CD4-positive, alpha-beta T cell treated with Interleukin-10 for 1 hour (primary cell): Measurements from ENCODE around the gene SCFD2.

Experiments used
- DNase-seq: peaks from one replicate; pipeline ENCODE4 v3.0.0-alpha.2; 2020

Gene SCFD2

DNA sequence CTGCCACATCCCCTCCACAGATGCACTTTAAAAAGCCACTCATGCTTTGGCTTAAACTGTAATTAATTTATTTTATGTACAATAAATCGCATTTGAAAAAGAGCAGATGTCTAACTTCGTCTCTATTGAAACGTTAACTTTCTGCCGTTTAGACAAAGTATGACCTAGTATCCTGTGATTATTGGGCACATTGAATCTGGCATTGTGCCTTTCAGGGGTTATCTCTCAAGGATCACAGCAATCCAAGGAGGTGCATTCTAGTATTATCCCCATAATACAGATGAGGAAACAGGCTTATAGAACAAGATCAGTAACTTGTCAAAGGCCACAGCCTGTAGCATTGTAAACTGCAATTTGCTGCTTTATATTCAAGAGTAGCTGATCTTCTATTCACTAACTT lies 499.1 kb downstream of the SCFD2 start:
- no peak for DNase-seq

DNA sequence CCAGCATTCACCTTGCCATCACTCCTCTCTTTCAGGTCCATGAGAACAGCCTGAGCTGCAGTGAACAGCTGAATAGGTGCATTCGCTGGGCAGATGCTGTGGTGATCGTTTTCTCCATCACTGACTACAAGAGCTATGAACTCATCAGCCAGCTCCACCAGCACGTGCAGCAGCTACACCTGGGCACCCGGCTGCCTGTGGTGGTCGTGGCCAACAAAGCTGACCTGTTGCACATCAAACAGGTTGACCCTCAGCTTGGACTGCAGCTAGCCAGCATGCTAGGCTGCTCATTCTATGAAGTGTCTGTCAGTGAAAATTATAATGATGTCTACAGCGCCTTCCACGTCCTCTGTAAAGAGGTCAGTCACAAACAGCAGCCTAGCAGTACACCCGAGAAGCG lies 500.6 kb downstream of the SCFD2 start:
- no peak for DNase-seq

DNA sequence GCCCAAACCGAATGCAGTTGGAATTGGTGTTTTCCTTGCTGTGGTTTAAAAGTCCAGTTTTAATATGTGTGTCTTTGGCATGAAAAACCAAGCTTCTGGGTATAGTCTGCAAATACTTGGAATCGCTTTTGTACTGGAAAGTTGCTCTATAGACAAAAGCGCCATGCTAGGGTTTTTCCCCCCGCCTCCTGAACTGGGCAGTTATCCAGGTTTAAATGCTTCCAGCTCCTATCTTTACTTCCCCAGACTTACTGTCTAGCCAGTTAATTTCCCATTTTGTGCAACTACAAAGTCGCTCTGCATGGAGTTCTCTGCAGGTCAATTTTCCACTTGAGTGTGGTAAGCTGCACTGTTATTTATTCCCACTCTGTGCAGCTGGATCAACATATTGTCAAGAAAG lies 501.1 kb downstream of the SCFD2 start:
- no peak for DNase-seq

DNA sequence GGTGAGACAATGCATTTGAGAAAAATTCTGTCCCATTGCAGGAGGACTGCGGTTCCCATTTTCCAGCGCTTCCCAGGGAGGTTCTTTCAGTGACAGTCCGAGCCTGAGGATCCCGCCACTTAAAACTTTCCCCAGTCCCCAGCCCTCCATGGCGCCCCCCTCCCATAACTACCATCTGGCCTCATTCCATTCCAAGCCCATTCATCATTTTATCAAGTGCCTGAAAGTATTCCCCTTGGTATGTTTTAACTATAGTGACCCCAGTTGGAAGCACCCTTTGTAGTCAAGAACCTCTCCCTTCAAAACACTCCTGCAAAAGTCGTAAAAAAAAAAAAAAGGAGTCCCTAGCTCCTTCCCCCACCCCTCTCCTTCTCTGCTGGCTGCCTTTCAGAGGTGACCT lies 502.5 kb downstream of the SCFD2 start:
- DNase-seq = no peak

DNA sequence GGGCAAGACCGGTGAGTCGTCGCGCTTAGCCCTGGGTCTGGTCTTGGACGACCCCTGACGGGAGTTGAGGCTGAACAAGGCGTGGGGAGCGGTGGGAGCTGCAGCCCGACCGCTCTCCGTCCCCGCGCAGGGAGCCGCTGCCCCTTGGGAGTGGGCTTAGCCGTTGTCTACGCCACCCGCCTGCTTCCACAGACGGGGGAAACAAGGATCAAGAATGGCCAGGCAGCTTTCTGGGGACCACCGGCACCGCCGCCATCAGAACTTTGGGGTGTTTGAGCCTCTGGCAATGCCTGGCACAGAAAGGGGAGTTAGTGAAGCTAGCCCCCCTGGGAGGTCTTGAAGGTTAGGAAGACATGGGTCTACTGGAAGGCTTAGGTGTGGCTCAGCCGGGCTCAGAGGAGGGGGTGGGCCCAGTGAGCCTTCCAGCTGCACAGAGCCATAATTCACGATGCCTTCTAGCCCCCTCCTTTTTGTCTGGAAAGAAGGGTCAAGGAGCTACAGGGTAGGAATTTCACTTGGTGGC lies 503.2 kb downstream of the SCFD2 start:
- DNase-seq = no peak

DNA sequence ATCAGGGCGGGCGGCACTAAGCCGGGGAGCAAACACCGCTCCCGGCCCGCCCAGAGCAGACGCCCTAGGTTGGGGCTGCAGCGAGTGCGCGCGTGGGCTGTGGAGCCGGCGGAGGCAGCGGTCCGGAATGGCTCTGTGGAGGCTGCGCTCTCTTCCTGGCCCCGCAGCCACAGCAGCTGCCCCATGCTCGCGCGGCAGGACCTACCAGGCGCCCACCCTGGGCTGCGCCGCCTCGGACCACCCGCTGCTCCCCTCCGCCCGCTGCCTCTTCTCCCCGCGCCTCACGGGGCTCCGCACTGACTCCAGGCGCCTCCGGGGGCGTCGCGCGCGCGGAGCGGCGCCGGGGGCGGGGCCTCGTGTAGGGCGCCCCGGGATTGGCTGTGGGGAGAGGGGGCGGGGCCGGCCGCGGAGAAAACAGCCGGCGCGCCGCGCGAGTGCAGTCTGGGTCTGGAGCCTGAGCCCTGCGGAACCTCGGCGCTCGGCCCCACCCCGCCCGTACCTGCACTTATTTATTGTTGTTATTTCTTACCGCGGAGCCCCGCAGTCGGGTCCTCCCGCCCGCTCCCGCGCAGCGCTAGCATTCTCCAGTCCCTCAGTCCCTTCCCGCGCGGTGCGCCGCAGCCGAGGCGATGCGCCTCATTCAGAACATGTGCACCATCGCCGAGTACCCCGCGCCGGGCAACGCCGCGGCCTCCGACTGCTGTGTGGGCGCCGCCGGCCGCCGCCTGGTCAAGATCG lies 503.8 kb downstream of the SCFD2 start, which contains the start of gene RASL11B:
Gene RASL11B, plus strand, starts transcription at position 439 of the 738 bp plus-strand sequence. Its CDS starts 191 bp downstream, at position 630.
- peak; percentile 86 for DNase-seq

DNA sequence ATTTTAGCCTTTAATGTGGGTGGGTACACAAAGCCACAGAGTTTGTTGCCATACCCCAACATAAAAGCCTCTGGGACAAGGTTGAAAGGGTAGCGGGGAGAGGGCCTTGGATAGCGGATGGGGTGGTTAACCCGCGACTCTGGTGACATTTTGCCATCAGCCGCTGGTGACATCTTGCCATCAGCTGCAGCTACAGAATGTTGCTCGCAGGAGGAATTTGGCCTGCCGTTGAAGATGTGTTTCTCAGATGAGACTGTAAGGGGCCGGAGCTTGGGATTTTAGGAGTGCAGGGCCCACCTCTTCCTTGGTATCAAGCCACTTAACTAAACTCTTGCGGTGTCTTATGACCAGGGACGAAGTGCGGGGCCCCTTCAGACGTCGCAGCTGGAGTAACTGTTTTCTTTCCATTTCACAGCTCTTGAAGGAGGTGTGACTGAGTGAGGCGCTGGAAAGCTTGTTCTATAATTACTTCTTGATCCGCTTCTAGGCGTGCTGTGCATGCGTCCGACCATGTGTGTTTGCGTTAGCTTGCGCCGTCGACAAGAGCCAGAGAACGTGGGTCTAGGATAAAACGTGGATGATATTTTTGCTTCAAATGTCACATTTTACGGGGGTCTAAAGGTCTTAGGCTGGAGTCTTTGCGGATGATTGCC lies 504.6 kb downstream of the SCFD2 start:
- DNase-seq = no peak

DNA sequence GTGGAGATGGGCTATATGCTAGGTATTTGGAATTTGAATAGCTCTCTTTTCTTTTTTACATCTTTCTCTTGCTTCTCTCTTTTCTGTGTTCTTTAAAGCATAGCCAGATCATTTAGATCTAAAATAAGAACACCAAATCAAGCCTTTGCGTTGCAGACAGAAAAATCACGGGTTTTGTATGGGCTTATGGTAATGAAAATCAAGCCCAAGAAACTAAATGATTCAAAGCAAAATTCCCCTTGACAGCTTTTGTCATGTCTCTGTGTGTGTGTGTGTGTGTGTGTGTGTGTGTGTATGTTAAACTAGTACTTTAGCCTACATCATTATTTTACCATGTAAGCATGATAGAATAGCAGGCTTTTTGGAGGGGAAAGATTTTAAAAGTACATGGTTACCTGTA lies 505.5 kb downstream of the SCFD2 start:
- no peak for DNase-seq

DNA sequence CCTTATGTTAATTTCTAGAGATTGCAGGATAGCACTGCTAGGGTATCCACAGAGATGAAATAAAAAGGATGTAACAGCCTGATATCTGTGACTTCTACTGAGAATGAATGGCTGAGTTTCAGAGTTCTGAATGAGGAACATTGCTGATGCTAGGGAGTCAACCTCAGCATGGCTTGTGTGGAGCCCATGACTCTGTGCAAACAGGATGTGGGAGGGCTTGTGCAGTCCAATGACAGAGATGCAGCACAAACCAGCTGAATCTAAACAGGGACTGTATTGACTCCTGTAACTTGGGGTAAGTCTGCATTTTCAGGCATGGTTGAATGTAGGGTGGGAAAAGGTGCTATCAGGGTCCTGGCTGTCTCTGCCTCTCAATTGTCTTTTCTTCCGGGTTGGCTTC lies 509.1 kb downstream of the SCFD2 start:
- DNase-seq = no peak

DNA sequence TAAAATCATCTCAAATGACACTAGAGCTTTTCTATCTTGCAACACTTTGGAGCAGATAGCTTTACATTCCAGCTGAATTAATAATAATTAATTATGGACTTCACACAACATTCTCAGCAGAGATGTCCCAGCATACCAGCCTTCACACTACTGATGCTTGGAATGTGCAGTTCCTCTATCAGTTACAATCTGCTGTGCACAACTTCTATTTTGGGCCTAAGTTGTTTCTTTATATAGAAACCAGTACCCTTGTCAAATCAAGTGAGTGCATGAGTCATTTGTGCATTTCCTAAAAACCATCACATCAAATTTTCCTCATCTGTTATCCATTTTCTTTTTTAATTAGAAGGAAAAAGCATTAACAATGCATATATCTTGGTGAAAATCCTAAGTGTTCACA lies 512.5 kb downstream of the SCFD2 start:
- DNase-seq = no peak

DNA sequence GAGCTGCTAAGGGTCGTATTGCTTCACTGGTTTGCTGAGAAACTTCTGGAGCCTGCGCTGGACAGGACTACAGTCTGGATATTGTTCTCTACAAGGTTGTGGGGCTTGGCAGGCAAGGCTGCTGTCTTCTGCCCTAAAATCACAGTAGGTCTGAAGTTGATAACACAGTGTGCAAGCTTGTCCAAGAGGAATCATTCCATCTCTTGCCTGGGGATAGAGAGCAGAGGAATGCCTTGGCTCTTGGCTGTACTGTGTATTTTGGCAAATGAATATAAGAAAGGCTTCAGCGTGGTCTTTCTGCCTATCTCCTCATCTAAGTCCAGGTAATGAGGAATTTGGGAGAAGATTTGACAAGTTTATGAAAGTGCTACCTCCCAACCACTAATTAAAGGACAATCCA lies 513.1 kb downstream of the SCFD2 start:
- no peak for DNase-seq

DNA sequence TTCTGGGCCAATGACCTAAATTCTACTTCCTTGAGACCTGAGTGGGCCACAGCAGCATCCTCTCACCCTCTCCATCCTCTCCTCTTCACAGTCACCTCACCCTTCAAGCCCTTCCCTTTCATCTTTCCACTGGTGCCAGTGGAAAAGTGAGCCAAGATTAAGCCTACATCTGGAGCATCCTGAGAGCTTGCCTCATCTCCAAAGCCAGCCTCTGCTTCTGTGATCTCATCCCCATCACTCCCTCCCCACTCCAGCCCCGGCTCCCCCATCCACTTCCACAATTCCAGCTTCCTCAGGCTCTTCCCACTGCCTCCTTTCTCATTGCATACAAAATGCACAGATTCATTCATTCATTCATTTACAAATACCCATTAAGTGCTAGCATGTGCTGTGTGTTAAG lies 513.8 kb downstream of the SCFD2 start:
- no peak for DNase-seq

DNA sequence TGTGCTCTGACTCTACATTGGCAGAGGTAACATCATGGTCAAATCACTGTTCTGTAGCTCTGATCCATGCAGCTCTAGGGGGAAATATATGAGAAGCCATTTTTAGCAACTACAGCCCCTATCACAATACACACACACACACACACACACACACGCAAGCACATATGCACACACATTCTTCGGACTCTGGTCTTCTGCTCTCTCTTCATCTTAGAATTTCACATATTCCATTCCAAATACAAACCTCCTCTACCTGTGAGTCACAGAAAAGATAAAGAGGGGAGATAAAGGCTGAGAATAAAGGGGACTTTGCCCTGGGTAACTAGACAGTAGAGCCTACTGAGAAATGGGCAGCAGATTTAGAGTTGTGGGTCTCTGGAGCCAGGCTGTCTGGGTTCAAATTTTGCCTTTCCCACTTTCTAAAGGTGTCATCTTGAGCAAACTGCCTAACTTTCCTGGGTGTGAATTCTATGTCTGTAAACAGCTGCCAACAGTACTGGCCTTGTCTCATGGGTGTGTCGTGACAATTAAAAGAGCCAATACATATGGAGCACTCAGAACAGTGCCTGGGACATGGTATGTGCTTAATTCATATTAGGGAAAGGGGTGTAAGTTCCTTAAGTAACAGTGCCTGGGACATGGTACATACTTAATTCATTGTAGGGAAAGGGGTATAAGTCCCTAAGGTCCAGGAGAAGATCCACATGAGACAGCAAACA lies 515.3 kb downstream of the SCFD2 start:
- DNase-seq = no peak

DNA sequence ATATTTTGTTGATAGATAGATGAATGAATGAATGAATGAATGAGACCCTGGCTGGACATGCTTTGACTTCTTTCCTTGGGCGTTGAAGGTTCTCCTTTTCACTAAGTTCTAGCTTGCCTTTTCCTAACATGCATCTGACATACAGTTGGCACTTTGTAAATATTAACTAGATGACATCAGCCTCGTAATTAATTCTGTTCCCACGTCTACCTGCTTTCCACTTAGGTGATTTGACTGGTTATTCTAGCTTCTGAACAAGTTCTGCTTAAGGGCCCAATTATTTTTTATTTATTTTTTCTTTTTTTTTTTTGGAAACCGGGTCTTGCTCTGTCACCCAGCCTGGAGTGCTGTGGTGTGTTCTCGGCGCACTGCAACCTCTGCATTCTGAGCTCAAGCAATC lies 517.6 kb downstream of the SCFD2 start:
- DNase-seq = no peak

DNA sequence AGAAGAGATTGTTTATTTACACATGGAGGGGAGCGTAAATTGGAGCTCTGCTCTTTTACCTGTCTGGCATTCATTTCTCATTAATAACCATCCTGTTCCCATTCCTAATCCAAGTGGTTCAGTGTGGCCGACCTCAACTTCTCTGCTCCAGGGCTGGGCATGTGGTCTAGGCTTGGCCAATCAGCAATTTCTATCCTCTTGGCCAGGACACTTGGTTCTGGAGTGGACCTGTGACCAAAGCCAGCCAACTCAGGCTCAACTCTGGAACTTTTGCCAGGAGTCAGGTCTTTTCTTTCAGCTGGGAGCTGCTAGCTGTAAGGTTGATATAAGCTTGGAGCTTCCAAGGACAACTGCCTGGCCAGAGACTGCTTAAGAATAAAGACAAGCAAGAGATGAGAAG lies 519.4 kb downstream of the SCFD2 start:
- DNase-seq = no peak

DNA sequence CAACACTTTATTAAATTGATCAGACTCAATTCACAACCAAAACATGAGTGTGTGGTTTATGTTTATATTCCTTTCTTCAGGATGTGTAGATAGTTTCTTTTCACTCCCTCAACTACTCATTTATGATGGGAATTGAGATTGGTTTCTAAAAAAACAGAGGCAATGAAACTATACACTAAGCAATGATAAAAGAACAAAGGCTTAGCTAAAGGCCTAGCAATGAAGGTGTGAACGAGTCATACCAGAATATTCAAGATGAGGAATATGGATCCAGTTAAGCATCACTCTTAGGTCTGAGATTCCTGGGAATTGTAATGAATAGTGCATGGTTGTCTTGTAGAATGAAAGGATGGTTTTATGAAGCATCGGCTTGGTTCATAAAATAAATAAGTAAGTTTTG lies 521.3 kb downstream of the SCFD2 start:
- no peak for DNase-seq

DNA sequence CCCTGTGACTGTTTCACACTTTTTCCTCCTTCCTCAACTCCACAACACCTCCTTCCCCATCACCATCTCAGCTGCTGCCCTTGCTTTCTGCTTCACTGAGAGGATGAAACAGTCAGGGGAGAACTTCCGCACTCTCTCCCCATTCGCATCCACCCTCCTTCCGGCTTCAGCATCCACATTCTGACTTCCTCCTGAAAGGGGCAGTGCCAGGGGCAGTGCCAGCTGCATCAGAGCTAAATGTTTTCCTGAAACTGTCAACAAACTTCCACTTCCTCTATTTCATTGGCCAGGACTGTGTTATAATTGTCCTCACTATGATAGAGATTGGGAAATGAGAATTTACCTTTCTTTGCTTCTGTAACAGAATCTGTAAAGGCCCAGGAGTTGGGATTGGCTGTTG lies 521.9 kb downstream of the SCFD2 start:
- DNase-seq = peak; percentile 16

DNA sequence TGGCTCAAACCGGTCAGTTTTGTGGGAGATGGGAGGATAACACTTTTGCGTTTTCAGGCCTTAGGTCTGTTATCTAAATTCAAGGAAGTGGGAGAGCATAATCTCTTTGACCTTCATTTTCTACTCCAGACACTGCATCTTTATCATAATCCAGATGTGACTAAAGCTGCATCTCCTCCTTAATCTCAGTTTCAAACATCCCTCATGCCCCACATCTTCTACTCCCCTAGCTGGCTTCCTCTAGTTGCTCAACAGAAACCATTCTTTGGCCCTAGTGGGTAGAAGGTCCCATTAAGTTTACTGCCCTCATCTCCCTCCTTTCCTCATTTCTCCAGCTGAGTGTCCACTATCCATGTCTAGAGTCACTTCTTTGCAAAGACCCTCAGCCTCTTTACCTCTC lies 522.5 kb downstream of the SCFD2 start:
- no peak for DNase-seq

DNA sequence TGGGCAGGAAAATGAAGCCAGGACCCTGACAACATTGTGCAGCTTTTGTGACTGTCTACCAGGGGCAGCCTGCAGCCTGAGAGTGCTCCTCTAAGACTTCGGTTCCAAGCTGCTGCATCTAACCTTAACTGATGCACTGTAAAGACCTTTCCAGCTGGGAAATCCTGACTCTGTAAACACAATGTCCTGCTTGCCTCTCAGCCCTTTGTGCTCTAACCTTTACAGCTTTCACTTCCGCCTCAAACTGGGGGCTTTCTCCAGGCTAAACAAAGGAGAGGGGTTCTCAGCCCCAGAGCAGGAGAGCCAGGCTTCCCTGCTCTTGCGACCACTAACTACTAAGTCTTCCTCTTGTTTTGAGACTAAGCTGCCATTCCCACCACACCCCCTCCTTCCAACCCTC lies 523.1 kb downstream of the SCFD2 start:
- DNase-seq = no peak

DNA sequence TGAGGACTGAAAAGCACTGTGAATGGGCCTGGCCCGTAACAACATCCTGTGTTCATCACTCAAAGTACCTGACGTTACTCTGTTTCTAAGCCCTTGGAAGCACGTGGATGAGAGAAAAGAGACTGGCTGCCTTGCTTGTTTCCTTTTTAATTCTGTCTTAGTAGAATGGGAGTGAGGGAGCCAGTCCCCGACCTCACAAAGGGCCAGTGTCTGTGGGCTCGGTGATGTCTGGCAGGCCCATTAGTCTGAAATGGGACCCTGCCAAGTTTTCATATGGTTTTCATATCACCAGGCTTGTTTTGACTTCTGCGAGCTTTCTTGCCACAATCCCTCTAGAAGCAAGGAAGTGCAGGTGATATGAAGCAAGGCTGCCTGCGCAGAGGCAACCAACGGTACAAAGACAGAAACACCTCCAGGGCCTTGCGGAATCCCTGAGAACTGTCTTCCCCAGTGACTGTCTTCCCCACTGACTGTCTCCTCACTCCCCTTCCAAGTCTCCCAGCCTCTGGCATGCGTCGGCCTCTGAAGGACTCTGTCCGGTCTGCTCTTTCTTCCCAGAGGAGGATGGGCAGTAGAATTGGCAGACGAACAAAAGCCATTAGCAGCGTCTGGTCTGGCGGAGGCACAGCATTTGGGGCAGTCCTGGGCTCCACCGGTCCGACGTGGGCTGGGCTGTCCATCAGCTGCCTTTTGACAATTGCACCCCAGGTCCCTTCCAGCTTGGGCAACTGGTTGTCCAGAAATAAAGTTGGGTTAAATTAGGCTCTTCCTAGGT lies 524.0 kb downstream of the SCFD2 start:
- DNase-seq = no peak

DNA sequence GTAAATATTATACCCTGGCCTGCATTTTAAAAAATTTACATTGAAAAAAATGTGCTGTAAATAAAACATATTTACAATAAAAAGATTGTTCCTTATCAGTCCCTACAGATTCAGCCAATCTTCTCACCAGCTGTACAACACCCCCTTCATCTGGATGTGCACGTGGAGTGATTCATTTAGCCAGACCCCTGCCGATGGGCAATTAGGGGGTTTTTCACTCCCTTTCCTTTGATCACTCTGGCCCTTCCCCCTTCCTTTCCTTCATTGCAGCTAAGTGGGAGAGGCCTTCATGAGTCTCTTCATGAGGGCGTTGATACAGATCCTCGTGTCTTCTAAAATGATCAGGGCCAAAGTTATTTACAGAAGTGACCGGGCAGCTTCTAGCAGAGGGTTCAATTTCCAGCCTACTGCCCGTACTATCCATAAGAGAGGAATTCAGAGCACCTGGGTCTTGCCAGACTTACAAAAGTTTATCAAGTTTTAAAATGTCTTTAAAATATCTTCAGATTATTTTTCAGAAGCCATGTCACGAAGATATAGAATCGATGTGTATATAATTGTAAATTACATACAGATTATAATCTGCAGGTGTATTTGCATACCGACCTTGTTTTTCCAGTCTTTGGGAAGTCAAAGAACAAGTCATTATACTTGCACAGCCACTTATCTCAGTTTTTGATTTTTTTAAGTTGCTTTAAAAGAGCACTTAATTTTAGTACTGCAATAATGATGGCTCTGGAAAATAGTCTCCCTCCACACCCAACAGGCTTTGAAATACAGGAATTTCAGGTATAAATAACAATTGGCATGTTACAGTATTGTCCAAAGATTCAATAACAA lies 525.1 kb downstream of the SCFD2 start:
- no peak for DNase-seq
